Duodenal mucosa (tissue), 2 donors: ENCODE data around the gene TM4SF18.

Source experiments
- H3K27ac ChIP-seq: one replicate; pipeline ENCODE4 v1.7.0; 2013; ENCODE audit warnings: low read depth, low read length
- H3K27me3 ChIP-seq, 2 donors: one replicate each; pipeline ENCODE4 v1.7.0; 2013; ENCODE audit warnings: low read length in 2 of 2, control low read depth in 1 of 2; ENCODE audit not compliant: insufficient read depth in 2 of 2, control insufficient read depth in 1 of 2
- H3K36me3 ChIP-seq, 2 donors: one replicate each; pipeline ENCODE4 v1.7.0; 2013; ENCODE audit warnings: low read length in 2 of 2, control low read depth in 1 of 2; ENCODE audit not compliant: insufficient read depth in 2 of 2, control insufficient read depth in 1 of 2
- H3K4me1 ChIP-seq, 2 donors: one replicate each; pipeline ENCODE4 v1.7.0; 2013; ENCODE audit warnings: low read length in 2 of 2, control low read depth in 1 of 2; ENCODE audit not compliant: insufficient read depth in 2 of 2, control insufficient read depth in 1 of 2
- H3K4me3 ChIP-seq, 2 donors: one replicate each; pipeline ENCODE4 v1.7.0; 2013; ENCODE audit warnings: low read length in 2 of 2, low read depth in 1 of 2
- H3K9ac ChIP-seq, 2 donors: one replicate each; pipeline ENCODE4 v1.7.0; 2013; ENCODE audit warnings: low read length in 2 of 2, low read depth in 1 of 2
- H3K9me3 ChIP-seq, 2 donors: one replicate each; pipeline ENCODE4 v1.7.0; 2013; ENCODE audit warnings: low read length in 2 of 2, control low read depth in 1 of 2; ENCODE audit not compliant: control insufficient read depth in 1 of 2

TM4SF18 gene

DNA sequence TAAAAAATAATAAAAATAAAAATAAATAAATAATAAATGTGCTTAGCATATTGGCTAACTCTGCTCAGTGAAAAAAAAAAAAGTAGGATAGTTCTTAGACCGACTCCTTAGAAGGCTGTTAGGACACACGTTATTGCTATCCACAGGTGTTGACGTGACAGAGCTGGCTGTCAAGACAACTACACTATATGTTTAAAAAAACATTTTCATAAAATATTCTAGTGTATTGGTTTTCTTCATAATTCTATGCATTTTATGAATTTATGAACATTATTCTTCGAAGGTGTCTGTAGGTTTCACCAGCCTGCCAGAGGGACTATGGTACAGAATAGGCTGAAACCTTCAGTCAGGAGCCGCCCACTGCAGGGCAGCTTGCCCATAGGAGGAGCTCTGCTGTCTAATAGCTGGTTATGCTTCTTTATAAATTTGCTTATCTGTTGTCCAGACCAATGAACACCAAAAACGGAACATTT, 34.8 kb upstream of the TM4SF18 start:
- H3K4me1 ChIP-seq: peaks cover 17 to 34% of the 10 kb centered on the region in 2 donors
- H3K27ac ChIP-seq: no peak overlapping the region
- H3K9me3 ChIP-seq: no peaks in the 10 kb centered on the region
- H3K36me3 ChIP-seq: peaks cover 0 to 4% of the 10 kb centered on the region in 2 donors
- no peaks in the 10 kb centered on the region for H3K27me3 ChIP-seq
- H3K4me3 ChIP-seq: no peak overlapping the region
- no peak overlapping the region for H3K9ac ChIP-seq

DNA sequence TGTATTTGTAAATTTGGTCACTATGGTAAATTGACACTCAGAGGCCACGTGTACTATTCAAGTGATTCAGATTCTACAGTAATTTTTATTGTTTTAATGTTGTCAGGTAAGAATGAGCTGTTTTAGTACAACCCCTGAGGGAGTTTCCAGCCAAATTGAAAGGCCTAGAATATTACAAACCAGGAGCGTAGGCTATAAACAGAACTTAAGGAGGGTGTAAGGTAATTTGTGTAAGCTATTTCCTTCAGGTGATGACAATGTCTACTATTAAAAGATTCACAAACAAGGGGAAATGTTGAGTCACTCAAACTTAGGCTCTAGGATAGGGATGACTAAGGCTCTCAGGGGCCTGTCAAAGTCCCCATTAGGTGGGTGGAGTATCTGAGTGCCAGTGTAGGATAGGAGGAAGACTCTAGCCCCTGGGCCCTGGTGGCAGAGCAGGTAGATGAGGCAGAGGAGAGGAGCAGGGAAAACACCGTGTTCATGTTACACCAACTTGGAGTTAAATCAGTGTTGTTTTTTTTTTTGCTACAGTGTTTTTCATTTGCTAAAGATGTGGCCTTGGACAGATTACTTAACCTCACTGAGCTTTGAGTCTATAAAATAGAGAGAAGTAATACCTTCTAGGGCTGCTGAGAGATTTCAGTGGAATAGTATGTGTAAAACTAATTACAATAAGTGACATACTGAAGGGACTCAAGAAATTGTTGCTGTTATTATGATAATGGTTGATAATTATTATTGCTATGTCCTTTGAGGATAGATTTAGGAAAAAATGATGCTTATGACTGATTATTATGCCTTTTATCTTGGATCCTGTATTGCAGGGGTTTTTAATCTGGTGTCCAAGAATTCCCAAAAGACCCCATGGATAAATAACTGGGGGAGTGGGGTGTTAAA, 33.8 kb upstream of the TM4SF18 start:
- Histone ChIP-seq H3K27me3 (no peaks in the 10 kb centered on the region), H3K9ac (no peak overlapping the region), H3K4me1 (peaks cover 17 to 34% of the 10 kb centered on the region in 2 donors), H3K4me3 (no peak overlapping the region), H3K36me3 (peaks cover 0 to 4% of the 10 kb centered on the region in 2 donors), H3K27ac (no peak overlapping the region), H3K9me3 (no peaks in the 10 kb centered on the region)

DNA sequence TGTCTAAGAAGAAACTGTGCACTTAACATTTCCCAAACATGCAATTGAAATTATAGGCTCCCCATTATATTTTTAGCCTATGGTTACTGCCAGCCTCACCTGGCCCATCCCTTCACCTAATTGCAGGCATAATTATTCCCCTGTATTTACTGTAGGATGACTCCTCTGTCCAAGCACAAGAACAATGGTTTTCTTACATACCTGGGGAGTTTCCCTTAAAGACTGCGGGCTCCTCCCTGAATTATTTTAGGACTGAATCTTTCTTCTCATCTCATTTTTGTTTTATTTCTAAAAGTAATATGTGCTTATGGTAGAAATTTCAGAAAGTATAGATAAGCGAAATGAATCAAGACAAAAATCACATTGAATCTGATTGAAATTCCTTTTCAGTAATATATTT, 32.6 kb upstream of the TM4SF18 start:
- no peak overlapping the region for H3K4me3 ChIP-seq
- no peak overlapping the region for H3K9ac ChIP-seq
- H3K9me3 ChIP-seq: no peaks in the 10 kb centered on the region
- H3K27ac ChIP-seq: no peak overlapping the region
- H3K4me1 ChIP-seq: peaks cover 11 to 26% of the 10 kb centered on the region in 2 donors
- no peaks in the 10 kb centered on the region for H3K27me3 ChIP-seq
- H3K36me3 ChIP-seq: no peaks in the 10 kb centered on the region

DNA sequence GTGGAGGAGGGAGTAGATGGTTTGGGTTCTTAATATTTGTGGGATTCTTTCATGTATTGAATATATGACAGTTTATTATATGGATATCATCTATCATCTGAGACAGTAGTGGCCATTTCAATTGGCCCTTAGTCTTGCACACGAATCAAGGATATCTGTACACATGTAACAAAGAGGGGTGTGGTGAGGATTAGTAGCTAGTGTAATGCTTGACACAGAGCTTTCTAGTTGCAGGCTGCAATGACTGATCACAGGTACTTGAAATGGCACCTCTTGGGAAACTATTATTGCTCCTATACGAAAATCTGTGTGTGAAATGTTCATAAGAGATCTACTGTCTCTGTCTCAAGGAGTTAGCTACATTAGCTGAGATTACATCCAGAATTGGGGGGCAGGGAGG, 31.2 kb upstream of the TM4SF18 start:
- no peak overlapping the region for H3K27ac ChIP-seq
- H3K36me3 ChIP-seq: no peaks in the 10 kb centered on the region
- no peak overlapping the region for H3K4me3 ChIP-seq
- H3K27me3 ChIP-seq: no peaks in the 10 kb centered on the region
- no peaks in the 10 kb centered on the region for H3K9me3 ChIP-seq
- peaks cover 0 to 15% of the 10 kb centered on the region in 2 donors for H3K4me1 ChIP-seq
- H3K9ac ChIP-seq: no peak overlapping the region

DNA sequence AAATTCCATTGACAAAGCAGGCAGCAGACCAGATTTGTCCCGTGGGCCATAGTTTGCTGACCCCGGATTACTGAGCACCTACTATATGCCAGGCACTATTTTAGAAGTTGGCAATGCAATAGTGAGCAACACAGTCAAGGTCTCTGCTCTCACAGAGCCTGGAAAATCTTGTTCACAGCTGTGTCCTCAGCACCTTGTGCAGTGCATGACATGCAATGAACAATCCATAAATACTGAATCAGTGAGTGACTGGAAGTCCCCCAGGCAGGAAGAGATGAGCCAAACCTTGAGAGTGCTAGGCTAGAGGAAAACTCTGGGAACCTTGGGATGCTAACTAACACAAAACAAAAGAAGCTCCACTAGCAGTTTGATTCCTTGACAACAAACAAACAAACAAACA, 29.6 kb upstream of the TM4SF18 start:
- Histone ChIP-seq H3K36me3 (no peaks in the 10 kb centered on the region), H3K27ac (no peak overlapping the region), H3K27me3 (no peaks in the 10 kb centered on the region)

DNA sequence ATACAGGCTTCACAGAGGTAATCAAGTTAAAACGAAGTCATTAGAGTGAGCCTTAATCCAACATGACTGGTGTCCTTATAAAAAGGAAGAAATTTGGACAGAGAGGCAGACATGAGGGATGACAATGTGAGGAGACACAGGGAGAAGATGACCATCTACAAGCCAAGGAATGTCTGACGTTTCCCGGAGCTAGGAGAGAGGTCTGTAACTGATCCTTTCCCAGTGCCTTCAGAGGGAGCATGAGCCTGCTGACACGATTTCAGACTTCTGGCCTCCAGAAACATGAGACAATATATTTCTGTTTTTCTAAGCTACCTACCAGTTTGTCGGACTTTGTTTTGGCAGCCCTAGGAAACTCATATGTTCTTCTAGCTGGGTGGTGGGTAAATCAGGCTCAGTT, 28.9 kb upstream of the TM4SF18 start:
- Histone ChIP-seq H3K27ac (no peak overlapping the region), H3K9me3 (no peaks in the 10 kb centered on the region), H3K36me3 (no peaks in the 10 kb centered on the region), H3K4me3 (no peak overlapping the region), H3K4me1 (peaks cover 0 to 5% of the 10 kb centered on the region in 2 donors), H3K9ac (no peak overlapping the region), H3K27me3 (no peaks in the 10 kb centered on the region)

More for the DNA sequence above, 29.6 kb upstream of the TM4SF18 start:
- Histone ChIP-seq H3K9me3 (no peaks in the 10 kb centered on the region), H3K4me1 (peaks cover 0 to 5% of the 10 kb centered on the region in 2 donors), H3K4me3 (no peak overlapping the region), H3K9ac (no peak overlapping the region)

DNA sequence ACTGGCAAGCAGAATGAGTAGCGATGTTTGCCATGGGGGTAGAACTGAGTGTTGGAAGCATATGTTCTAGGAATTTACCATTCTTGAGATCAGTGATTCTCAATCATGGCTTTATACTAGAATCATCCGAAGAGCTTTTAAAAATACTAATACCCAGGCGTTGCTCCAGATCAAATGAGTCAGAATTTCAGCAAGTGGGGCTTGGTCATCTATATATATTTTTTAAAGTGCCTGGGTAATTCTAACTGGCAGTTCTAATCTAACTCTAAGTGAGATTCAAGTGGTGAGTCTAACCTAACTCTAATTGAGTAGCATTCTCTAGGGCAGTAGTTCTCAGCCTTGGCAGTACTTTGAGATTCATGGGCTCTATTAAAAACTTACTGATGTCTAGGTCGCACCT, 23.2 kb upstream of the TM4SF18 start:
- no peak overlapping the region for H3K4me3 ChIP-seq
- H3K36me3 ChIP-seq: no peaks in the 10 kb centered on the region
- no peaks in the 10 kb centered on the region for H3K9me3 ChIP-seq
- no peak overlapping the region for H3K9ac ChIP-seq
- no peaks in the 10 kb centered on the region for H3K27me3 ChIP-seq
- H3K27ac ChIP-seq: no peak overlapping the region
- peaks cover 0 to 12% of the 10 kb centered on the region in 2 donors for H3K4me1 ChIP-seq

DNA sequence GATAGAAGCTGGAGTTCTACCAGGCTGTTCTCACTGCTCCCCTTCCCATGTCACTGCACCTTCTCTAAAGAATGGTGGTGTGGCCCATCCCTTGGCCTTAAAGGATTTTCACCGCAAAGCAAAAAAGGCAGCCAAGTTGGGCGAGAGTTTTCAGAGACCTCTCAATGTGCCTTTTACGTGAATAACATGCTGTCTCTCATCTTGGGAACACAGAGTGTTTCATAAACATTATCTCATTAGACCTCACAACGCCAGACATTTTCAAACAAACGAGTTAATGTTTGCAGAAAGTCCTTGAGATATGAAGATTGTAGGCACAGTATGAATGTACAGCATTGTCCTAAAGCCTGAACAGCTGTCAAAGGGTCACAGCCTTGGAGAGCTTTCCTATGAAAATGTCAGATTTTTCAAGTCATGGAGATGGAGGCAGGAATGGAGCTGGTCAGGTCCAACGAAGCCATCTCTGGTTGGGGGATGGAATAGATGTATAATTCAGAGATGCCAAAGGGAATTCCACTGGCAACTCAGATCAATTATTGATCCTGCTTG, 22.7 kb upstream of the TM4SF18 start:
- H3K9me3 ChIP-seq: no peaks in the 10 kb centered on the region
- no peaks in the 10 kb centered on the region for H3K36me3 ChIP-seq
- H3K27ac ChIP-seq: no peak overlapping the region
- peaks cover 0 to 12% of the 10 kb centered on the region in 2 donors for H3K4me1 ChIP-seq
- H3K4me3 ChIP-seq: no peak overlapping the region
- no peak overlapping the region for H3K9ac ChIP-seq
- no peaks in the 10 kb centered on the region for H3K27me3 ChIP-seq

DNA sequence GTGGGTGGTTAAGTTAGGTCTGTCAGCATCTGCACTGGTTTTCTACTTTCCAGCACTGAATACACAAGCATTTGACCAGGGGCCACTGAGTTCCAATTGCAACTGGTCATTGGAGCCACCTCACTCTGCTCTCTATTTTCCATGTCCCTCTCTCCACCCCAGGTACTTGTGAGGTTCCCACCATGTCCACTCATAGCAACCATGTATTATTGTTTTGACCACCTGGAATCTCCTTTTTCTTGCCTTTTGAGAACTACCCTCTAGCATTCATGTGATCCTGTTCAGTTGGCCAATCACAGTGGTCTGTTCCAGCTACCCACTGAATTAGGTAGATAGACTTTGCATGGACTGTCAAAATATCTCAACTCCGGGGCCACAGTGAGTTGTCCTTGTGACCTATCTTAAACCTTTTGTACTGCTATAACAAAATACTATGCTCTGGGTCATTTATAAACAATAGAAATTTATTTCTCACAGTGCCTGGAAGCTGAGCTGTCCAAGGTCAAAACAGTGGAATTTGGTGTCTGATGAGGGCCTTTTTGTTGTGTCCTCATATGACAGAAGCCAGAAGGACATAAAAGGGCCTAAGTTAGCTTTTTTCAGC, 20.2 kb upstream of the TM4SF18 start:
- no peaks in the 10 kb centered on the region for H3K36me3 ChIP-seq
- H3K4me3 ChIP-seq: no peak overlapping the region
- H3K27ac ChIP-seq: no peak overlapping the region
- H3K9ac ChIP-seq: no peak overlapping the region
- H3K9me3 ChIP-seq: no peaks in the 10 kb centered on the region
- H3K27me3 ChIP-seq: no peaks in the 10 kb centered on the region
- H3K4me1 ChIP-seq: peaks cover 0 to 12% of the 10 kb centered on the region in 2 donors

DNA sequence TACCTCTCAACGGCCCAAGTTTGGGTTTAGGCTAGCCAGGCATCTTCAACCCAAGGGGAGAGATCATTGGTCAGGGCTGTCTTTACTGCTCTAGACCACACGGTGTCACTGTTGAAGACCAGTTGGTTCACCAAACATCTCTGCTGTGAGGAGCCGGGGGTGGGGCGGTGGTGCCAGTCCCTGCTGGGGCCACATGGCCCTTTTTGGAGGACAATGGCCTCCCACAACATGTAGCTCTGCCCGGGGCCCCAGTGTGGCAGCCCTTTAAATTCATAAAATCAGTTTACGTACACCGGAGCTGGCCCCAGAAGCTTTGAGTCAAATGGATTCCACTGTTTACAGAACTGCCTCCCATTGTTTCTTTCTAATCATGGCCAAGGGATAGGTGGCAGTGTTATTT, 19.1 kb upstream of the TM4SF18 start:
- H3K9ac ChIP-seq: no peak overlapping the region
- peaks cover 0 to 12% of the 10 kb centered on the region in 2 donors for H3K4me1 ChIP-seq
- H3K4me3 ChIP-seq: no peak overlapping the region
- no peak overlapping the region for H3K27ac ChIP-seq
- no peaks in the 10 kb centered on the region for H3K36me3 ChIP-seq
- H3K27me3 ChIP-seq: no peaks in the 10 kb centered on the region
- no peaks in the 10 kb centered on the region for H3K9me3 ChIP-seq
